ENCODE measurements around the gene AKR1C4. TPM values are rescaled to one million over a fixed set of nuclear protein-coding genes. Genes with fewer than 3 reads are reported as not detected.

AKR1C4 gene
- total RNA-seq, 4 donors from 2014 or later = not detected

- Histone ChIP-seq H3K4me1 (no peaks in the 10 kb centered on the region), H3K4me3 (no peak overlapping the region), H3K9me3 (peaks cover 0 to 6% (median 0%) of the 10 kb centered on the region in 3 donors), H3K27ac (no peak overlapping the region), H3K27me3 (no peaks in the 10 kb centered on the region), H3K36me3 (no peaks in the 10 kb centered on the region)
- TF ChIP-seq POLR2AphosphoS5 (IDR thresholded peaks at IDR 0.05) = no peak
- TF ChIP-seq EP300 (IDR thresholded peaks at IDR 0.05) = no peak
- TF ChIP-seq, protein P1, sequence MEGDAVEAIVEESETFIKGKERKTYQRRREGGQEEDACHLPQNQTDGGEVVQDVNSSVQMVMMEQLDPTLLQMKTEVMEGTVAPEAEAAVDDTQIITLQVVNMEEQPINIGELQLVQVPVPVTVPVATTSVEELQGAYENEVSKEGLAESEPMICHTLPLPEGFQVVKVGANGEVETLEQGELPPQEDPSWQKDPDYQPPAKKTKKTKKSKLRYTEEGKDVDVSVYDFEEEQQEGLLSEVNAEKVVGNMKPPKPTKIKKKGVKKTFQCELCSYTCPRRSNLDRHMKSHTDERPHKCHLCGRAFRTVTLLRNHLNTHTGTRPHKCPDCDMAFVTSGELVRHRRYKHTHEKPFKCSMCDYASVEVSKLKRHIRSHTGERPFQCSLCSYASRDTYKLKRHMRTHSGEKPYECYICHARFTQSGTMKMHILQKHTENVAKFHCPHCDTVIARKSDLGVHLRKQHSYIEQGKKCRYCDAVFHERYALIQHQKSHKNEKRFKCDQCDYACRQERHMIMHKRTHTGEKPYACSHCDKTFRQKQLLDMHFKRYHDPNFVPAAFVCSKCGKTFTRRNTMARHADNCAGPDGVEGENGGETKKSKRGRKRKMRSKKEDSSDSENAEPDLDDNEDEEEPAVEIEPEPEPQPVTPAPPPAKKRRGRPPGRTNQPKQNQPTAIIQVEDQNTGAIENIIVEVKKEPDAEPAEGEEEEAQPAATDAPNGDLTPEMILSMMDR (IDR thresholded peaks at IDR 0.05) = no peak
- TF ChIP-seq POLR2A (IDR thresholded peaks at IDR 0.05) = no peak
- no peak for ATAC-seq
- 96 to 100% methylated on average over 3 of the region's 3 CpGs for WGBS, 2 donors (ENCODE audit: low coverage in 1 of 2)
These were observed 45.6 kb upstream of the AKR1C4 start for GRCh38 chr10:5151076-5151475.

GRCh38 chr10:5155951-5156350, 40.7 kb upstream of the AKR1C4 start:
- ATAC-seq = no peak
- H3K4me1 ChIP-seq = no peaks in the 10 kb centered on the region
- peaks cover 0 to 4% (median 0%) of the 10 kb centered on the region in 3 donors for H3K9me3 ChIP-seq
- WGBS, 2 donors (ENCODE audit: low coverage in 1 of 2) = 50% methylated on average over 1 of the region's 1 CpG; no CpG with 5 or more reads in 1 of the 2 donors
- TF ChIP-seq POLR2A (IDR thresholded peaks at IDR 0.05) (no peak), POLR2AphosphoS5 (IDR thresholded peaks at IDR 0.05) (no peak), EP300 (IDR thresholded peaks at IDR 0.05) (no peak)
- TF ChIP-seq, protein P1 (IDR thresholded peaks at IDR 0.05) = no peak
- no peak overlapping the region for H3K4me3 ChIP-seq
- no peaks in the 10 kb centered on the region for H3K36me3 ChIP-seq
- H3K27ac ChIP-seq = no peak overlapping the region
- H3K27me3 ChIP-seq = no peaks in the 10 kb centered on the region

GRCh38 chr10:5157501-5157900, 39.1 kb upstream of the AKR1C4 start:
- H3K4me3 ChIP-seq = no peak overlapping the region
- H3K27ac ChIP-seq = no peak overlapping the region
- TF ChIP-seq EP300 (IDR thresholded peaks at IDR 0.05) = no peak
- no peak for TF ChIP-seq POLR2AphosphoS5 (IDR thresholded peaks at IDR 0.05)
- TF ChIP-seq, protein P1 (IDR thresholded peaks at IDR 0.05) = no peak
- no peak for TF ChIP-seq POLR2A (IDR thresholded peaks at IDR 0.05)
- WGBS, 2 donors (ENCODE audit: low coverage in 1 of 2) = 87 to 90% methylated on average over 2 to 4 of the region's 10 CpGs
- no peak for ATAC-seq
- H3K27me3 ChIP-seq = no peaks in the 10 kb centered on the region
- H3K36me3 ChIP-seq = no peaks in the 10 kb centered on the region
- peaks cover 0 to 18% (median 0%) of the 10 kb centered on the region in 3 donors for H3K9me3 ChIP-seq
- no peaks in the 10 kb centered on the region for H3K4me1 ChIP-seq

- TF ChIP-seq POLR2AphosphoS5 (IDR thresholded peaks at IDR 0.05) (no peak), EP300 (IDR thresholded peaks at IDR 0.05) (no peak), POLR2A (IDR thresholded peaks at IDR 0.05) (no peak)
- TF ChIP-seq, protein P1 (IDR thresholded peaks at IDR 0.05) = no peak
- Histone ChIP-seq H3K9me3 (peaks cover 0 to 34% (median 0%) of the 10 kb centered on the region in 3 donors), H3K4me3 (no peak overlapping the region), H3K27me3 (no peaks in the 10 kb centered on the region), H3K36me3 (no peaks in the 10 kb centered on the region), H3K4me1 (no peaks in the 10 kb centered on the region), H3K27ac (no peak overlapping the region)
- no peak for ATAC-seq
- 71 to 74% methylated on average over 6 of the region's 6 CpGs for WGBS, 2 donors (ENCODE audit: low coverage in 1 of 2)
These were observed 37.5 kb upstream of the AKR1C4 start for GRCh38 chr10:5159126-5159525.

- H3K36me3 ChIP-seq = no peaks in the 10 kb centered on the region
- H3K4me1 ChIP-seq = no peaks in the 10 kb centered on the region
- no peaks in the 10 kb centered on the region for H3K27me3 ChIP-seq
- TF ChIP-seq POLR2A (IDR thresholded peaks at IDR 0.05) = no peak
- no peak for ATAC-seq
- no peak overlapping the region for H3K4me3 ChIP-seq
- WGBS, 2 donors (ENCODE audit: low coverage in 1 of 2) = 50 to 64% methylated on average over 1 to 2 of the region's 2 CpGs
- H3K9me3 ChIP-seq = peaks cover 0 to 75% (median 0%) of the 10 kb centered on the region in 3 donors
- no peak overlapping the region for H3K27ac ChIP-seq
These were observed 33.1 kb upstream of the AKR1C4 start for GRCh38 chr10:5163487-5163886.

All from gastroesophageal sphincter (tissue), 4 donors.